Suppressor macrophage treated with lipopolysaccharide for 1 hour (primary cell): ENCODE data around the gene NTN4.

Experiments used
- DNase-seq, 3 donors: peaks; one replicate each; pipeline ENCODE4 v3.0.0-alpha.2; 2020 to 2022

Gene NTN4

DNA sequence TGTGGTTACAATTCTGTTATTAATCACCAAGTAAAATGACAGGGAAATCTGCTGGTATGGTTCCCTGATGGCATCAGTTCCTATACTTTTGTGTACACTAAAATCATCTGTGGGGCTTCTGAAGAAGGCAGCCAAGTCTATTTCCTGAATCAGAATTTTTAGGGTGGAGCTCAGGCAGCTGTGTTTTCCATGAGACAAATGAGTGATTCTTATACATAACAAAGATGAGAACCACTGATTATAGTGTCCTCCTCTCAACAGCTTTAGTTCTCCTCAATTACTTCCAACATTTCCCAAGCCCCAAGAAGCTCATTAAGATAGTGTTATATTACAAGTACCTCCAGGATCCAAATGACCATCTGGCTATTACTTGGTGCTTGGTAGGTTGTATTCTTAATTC lies 174.8 kb downstream of the NTN4 start:
- no peak for DNase-seq

DNA sequence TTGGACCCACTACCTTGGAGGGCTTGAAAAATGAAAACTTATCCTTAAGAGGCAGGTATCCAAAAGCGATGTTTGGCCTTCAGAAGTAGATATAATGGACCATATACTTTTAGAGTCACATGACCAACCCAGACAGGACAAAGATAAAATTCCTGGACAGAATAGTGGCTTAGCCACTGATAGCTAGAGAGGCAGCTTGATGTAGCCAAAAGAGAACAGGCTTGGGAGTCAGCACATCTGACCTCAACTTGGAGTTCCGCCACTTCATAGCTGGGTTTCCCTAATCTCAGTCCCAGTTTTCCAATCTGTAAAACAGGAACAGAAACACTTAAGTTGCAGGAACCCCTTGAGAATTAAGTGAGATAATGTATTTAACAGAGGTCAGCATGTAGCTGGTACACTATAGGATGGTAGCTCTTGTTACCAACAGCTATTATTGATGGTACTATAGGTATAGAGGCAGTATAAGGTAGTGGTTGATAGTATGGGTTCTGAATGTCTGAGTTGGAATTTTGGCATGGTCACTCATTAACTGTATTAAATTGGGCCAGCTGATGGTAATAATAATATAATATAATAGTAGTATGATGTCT lies 176.1 kb downstream of the NTN4 start:
- no peak for DNase-seq

DNA sequence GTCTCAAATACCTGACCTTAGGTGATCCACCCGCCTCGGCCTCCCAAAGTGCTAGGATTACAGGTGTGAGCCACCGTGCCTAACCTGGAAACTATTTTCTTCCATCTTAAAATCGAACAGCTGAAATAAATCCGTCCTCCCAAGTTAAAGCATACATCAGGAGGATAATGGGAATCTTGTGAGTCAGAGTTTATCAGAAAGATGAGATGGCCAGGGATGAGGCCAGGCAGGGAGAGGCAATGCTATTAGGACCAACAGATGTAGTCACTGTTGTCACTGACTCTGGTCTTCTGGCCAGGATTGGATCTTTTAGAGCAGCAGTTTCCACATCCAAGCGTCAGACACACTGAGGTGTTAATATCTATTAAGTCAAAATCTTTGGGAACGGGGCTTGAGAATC lies 177.5 kb downstream of the NTN4 start:
- no peak for DNase-seq

DNA sequence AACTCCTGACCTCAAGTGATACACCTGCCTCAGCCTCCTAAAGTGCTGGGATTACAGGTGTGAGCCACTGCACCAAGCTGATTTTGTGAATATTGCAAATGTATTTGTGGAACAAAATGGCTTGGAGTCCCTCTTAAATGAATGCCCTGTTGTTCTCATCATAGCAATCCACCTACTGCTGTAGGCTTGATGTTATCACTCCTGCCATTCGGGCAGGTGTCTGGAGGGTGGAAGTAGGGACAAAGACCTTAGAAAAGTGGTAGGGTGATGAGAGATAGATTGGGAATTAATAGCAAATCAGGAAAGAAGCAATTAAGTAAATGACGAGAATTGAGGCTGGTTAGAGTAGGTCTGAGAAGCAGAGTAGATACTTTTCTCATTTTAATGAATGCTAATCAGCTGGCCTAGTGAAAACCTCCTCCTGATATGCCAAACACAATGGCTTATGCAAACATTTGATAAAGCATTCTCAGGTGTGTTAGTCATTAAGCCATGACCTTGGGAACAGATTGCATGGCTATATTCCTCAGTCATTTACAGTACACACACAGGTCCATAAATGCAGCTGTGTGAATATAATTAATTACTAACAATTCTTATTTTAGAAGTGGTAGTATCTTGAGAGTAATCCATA lies 178.8 kb downstream of the NTN4 start:
- DNase-seq = no peak

DNA sequence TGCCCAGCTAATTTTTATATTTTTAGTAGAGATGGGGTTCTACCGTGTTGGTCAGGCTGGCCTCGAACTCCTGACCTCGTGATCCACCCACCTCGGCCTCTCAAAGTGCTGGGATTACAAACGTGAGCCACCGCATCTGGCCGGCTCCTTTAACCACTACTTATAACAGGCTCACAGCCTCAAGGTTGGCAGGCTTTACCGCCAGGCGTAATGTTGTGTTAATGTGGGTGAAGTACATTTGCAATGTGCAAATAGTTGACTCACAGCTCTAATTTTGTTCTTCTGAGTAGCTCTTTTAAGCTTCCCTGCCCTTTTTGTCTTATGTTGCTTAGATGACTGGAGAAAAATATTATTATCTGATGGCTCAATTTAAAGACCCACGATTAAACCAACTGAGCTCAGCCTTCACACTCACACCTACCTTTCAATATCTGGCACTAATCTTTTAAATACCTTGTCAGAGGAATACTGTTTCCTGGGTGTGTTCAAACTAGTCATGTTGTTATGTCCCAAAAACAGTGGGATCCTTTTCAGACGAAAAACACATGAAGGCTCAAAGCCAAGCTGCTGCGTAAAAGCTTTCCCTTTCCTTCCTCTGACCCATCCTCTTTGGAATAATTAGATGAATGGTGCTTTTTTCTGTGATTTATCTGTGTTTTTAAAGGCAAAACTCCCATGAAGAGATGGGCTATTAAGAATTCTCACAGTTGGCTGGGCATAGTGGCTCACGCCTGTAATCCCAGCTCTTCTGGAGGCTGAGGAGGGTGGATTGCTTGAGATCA lies 182.1 kb downstream of the NTN4 start:
- DNase-seq = no peak
